Colon (tissue), 2 donors: ENCODE data around the gene ANKRD13B.
"Not testable (repeated sequence)": the region's sequence is repeated elsewhere in the genome, so short reads cannot be mapped to it uniquely, and the experiment has no call there.

Source experiments
- FAIRE-seq: peaks from 2 replicates; lab custom pipeline; 2012; peaks lifted over from hg19 to GRCh38; lab: Jason Lieb, UNC
- donor health status: control.
- donor health status: control.

Gene ANKRD13B

DNA sequence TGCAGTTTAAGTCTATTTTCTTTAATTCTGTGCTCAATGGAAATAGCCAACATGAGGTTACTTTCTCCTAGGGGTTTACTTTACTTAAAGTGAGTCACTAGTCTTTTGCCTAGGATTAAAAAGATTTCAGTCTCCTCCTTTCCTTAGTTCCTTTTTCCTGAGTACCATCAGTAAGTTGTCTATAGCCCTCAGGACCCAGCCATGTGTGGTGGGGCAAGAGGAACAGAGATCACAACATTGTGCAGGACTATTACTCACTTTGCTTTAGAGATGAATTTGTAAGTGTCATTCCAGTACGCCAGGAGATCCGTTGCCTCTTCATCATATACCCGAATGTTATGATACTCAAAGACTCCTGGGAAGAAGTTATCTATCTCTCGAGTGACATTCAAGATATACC lies 57.5 kb downstream of the ANKRD13B start:
- no peak for FAIRE-seq

DNA sequence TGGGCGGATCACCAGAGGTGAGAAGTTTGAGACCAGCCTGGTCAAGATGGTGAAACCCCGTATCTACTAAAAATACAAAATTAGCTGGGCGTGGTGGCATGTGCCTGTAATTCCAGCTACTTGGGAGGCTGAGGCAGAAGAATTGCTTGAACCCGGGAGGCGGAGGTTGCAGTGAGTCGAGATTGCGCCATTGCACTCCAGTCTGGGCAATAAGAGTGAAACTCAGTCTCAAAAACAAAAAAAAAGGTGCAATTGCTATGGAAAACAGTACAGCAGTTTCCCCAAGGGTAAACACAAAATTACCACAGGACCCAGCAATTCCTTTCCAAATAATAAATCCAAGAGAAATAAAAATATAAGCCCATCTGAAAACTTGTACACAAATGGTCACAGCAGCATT lies 59.0 kb downstream of the ANKRD13B start:
- not testable (repeated sequence) for FAIRE-seq

DNA sequence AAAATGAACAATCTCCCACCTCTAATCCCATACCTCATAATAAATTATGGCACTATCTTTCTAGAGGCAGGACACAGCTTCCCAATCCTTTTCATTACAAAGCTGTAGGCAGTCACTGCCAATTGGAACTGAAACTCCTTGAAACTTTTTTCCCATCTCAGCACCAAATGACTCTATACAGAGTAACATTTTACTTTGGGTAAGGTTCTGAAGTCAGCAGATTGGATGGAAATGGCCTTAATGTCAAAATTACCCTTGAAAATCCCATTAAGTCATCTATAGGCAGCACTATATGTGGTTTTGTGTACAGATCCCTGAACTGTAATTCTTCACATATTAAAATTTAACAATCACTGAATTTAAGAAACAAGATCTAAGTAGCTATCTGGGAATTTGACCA lies 60.0 kb downstream of the ANKRD13B start:
- FAIRE-seq = no peak

DNA sequence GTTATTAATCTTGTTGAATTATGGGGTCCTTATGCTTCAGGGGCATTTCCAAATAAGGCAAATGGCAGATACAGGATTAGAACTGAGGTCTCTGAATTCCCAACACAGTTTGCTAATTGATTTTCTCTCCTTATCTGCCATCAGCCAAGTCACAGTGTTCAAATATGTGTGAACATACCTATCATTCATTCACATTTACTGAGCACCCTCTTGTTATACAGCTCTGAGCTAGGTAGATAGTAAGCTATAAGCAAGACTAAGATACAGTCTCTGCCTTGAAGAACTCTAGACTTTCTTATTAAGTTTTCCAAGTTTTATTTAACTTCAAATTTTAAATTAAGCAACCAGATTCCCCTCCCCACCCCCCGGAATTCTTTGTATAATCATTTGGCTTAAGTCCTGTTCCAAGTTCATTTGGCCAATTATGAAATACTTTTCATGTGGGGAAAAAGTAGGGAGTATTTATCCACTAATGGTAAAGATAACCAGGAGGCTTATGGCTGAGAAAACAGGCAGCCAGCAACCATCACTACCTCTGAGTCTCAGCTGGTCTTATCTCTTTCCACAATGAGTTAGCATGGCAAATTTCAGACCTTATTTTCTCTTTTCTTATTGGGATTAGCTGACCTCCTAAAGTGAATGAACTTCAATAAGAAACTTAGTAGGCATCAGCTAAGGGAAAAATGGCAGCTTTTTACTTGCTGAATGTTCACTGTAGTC lies 61.2 kb downstream of the ANKRD13B start:
- FAIRE-seq = no peak

DNA sequence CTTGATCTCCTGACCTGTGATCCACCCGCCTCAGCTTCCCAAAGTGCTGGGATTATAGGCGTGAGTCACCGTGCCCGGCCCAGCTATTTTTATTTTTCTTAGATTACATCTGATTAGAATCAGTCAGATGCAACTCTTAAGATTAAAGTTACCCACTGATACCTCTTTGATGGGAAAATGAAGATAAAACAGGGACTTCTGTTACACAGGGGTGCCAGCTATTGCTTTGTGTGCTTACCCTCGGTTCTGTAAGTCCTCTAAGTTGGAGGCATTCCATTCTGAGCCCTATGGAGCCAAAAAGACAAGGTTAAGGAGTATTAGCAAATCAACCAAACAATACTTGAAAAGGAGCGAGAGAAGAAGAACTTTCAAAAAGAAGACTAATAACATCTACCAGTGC lies 62.4 kb downstream of the ANKRD13B start:
- no peak for FAIRE-seq

DNA sequence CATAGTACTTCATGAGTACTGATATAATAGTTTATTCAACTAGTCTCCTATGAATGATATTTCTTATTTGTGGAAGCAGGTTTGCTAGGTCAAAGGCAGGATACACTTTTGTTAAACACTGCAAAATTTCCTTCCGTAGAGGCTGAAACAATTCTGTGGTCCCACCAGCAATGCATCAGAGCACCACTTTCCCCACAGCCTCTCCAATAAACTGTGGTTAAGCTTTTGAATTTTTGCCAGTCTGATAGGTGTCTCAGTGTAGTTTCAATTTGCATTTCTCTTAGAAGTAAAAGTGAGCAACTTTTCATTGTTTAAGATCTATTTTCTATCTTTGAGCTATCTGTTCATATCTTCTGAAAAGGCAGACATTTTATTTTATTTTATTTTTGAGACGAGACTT lies 66.2 kb downstream of the ANKRD13B start:
- no peak for FAIRE-seq

DNA sequence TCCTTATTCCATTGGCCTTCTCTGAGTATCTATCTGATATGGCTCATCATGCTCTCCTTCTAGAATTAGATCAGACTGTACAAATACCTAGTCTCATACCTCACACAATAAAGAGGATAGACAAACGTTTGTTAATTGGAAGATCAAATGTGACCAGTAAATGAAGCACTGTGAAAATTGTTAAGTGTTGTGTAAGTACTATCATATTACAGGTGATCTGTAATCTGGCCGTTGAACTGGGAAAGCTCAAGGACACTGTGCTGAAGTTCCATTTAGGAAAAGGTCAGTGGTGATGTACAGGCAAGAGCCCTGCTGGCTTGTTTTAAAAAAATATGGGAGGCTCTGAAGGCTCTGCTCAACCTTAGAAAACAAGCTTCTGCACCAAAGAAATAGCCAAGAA lies 68.3 kb downstream of the ANKRD13B start:
- FAIRE-seq = no peak

DNA sequence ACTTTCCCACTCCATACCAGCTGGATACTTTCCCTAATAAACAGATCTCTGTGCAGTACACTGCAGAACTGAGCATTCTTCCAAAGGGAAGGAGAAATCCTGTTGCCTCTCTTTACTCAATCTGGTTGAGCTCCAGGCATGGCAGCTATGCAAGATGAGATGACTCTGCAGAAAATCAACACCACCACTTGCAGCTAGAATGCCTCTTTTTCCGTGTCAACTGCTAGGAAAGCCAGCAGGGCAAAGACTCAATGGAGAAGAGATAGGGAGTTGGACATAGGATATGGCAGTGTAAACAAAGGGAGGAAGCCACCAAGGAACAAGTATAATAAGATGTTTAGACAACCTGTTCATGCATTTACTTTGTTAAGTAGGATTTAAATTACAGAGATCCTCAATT lies 70.2 kb downstream of the ANKRD13B start:
- no peak for FAIRE-seq
